ENCODE results near the gene PEPD. TPM values are rescaled to one million over a fixed set of nuclear protein-coding genes. Genes with fewer than 3 reads are reported as not detected.

The PEPD gene
- total RNA-seq, 1 experiment from 2014 or later: 83.1 TPM

- ChIA-PET CTCF (no interaction called here), POLR2A (no interaction called here)
- Mint-ChIP-seq H3K9me3 (no peaks in the 10 kb centered on the region), H3K36me3 (no peaks in the 10 kb centered on the region), H3K27ac (no peak overlapping the region), H3K4me3 (no peak overlapping the region), H3K27me3 (ENCODE audit: low read depth) (no peaks in the 10 kb centered on the region), H3K4me1 (peaks cover 6% of the 10 kb centered on the region)
- no peak for TF ChIP-seq GRHL2 (CRISPR knock-in tag; IDR thresholded peaks at IDR 0.05; ENCODE audit: insufficient replicate concordance, severe bottlenecking)
- TF ChIP-seq ZNF232 (CRISPR knock-in tag; IDR thresholded peaks at IDR 0.05): no peak
- DNase-seq (ENCODE audit: low spot score) (no peak), ATAC-seq (no peak)
Observed at GRCh38 chr19:33499671-33500506, 21.7 kb downstream of the PEPD start.

GRCh38 chr19:33499248-33499647 lies 22.3 kb downstream of the PEPD start:
- no peaks in the 10 kb centered on the region for H3K27me3 Mint-ChIP-seq (ENCODE audit: low read depth)
- no peak for TF ChIP-seq AR (CRISPR knock-in tag; IDR thresholded peaks at IDR 0.05)
- no peak for TF ChIP-seq ZMAT4 (CRISPR knock-in tag; IDR thresholded peaks at IDR 0.05)
- no peak for TF ChIP-seq AFF4 (CRISPR knock-in tag; IDR thresholded peaks at IDR 0.05; ENCODE audit: borderline replicate concordance)
- TF ChIP-seq ZNF532 (CRISPR knock-in tag; IDR thresholded peaks at IDR 0.05; ENCODE audit: borderline replicate concordance): no peak
- TF ChIP-seq ATF1 (CRISPR knock-in tag; IDR thresholded peaks at IDR 0.05): no peak
- TF ChIP-seq ZNF317 (CRISPR knock-in tag; IDR thresholded peaks at IDR 0.05; ENCODE audit: borderline replicate concordance, low read depth): no peak
- no peak for TF ChIP-seq ZNF263 (CRISPR knock-in tag; IDR thresholded peaks at IDR 0.05; ENCODE audit: low read depth)
- TF ChIP-seq ERG (CRISPR knock-in tag; IDR thresholded peaks at IDR 0.05): no peak
- no peak for TF ChIP-seq KAT7 (CRISPR knock-in tag; IDR thresholded peaks at IDR 0.05; ENCODE audit: borderline replicate concordance)
- no peak for TF ChIP-seq ETV6 (CRISPR knock-in tag; IDR thresholded peaks at IDR 0.05)
- no peak for TF ChIP-seq ZSCAN18 (CRISPR knock-in tag; IDR thresholded peaks at IDR 0.05)
- TF ChIP-seq MXD4 (CRISPR knock-in tag; IDR thresholded peaks at IDR 0.05; ENCODE audit: borderline replicate concordance): no peak
- no peak for TF ChIP-seq FOXJ3 (CRISPR knock-in tag; IDR thresholded peaks at IDR 0.05; ENCODE audit: borderline replicate concordance)
- TF ChIP-seq RORB (CRISPR knock-in tag; IDR thresholded peaks at IDR 0.05): no peak

More at GRCh38 chr19:33499248-33499647, 22.3 kb downstream of the PEPD start:
- ChIA-PET CTCF (no interaction called here), POLR2A (no interaction called here)
- H3K9me3 Mint-ChIP-seq: no peaks in the 10 kb centered on the region
- peaks cover 6% of the 10 kb centered on the region for H3K4me1 Mint-ChIP-seq
- ATAC-seq (no peak), DNase-seq (ENCODE audit: low spot score) (no peak)
- H3K4me3 Mint-ChIP-seq: no peak overlapping the region
- no peak overlapping the region for H3K27ac Mint-ChIP-seq
- H3K36me3 Mint-ChIP-seq: peaks cover 4% of the 10 kb centered on the region; the same call in 1 of the 2 replicates

All from WTC11 (cell line).